GM03348 (cell line): Measurements from ENCODE around the gene COA6.

Experiments
- DNase-seq: peaks from one replicate; pipeline ENCODE4 v3.0.0; 2012; ENCODE audit warnings: low spot score

The COA6 gene

DNA sequence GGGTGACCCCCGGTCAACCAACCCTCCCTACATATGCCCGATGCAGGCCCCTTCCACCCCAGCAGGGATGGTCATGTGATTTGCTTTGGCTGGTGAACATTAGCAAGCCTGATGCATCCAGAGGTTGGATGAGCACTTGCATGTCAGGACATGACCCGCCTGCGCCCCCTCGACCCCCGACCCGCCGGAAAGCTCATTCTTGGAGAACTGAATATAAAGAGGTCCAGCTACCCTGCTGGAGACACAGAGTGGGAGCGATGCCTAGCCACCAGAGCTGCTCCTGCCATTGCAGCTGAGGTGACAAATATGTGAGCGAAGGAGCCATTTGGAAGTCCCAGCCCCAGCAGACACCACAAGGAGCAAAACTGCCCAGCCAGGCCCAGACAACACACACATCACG is 39.6 kb downstream of the COA6 start:
- DNase-seq = no peak

DNA sequence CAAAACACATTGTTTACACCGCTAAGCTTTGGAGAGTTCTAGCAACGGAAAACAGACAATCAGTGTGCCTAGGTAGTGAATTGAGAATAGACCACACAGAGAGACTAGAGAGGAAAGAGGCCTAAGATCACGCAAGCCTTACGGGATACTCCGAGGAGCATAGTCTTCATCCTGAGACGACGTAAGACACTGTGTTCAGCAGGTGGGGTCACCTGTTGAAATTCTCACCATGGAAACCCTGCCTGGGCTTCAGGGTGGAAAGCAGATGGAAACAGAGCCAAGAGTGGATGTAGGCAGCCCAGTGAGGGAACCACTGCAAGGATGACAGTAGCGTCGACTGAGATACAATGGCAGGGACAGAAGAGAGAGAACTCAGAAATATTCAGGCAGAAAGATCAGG is 40.2 kb downstream of the COA6 start:
- no peak for DNase-seq

DNA sequence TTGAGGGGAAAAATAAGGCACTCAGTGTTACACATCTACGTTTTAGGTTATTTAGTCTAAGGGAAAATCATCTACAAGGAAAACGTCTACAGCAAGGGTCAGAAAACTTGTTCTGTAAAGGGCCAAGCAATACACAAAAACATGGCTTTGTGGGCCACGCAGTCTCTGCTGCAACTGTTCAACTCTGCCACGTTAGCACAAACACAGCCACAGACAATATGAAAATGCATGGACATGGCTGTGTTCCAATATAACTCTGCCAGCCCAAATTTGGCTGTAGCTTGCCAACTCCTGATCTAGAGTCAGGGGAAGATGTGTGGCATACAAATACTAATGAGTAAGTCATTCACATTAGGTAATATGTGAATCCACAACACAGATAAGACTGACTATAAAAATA is 40.7 kb downstream of the COA6 start:
- DNase-seq = no peak

DNA sequence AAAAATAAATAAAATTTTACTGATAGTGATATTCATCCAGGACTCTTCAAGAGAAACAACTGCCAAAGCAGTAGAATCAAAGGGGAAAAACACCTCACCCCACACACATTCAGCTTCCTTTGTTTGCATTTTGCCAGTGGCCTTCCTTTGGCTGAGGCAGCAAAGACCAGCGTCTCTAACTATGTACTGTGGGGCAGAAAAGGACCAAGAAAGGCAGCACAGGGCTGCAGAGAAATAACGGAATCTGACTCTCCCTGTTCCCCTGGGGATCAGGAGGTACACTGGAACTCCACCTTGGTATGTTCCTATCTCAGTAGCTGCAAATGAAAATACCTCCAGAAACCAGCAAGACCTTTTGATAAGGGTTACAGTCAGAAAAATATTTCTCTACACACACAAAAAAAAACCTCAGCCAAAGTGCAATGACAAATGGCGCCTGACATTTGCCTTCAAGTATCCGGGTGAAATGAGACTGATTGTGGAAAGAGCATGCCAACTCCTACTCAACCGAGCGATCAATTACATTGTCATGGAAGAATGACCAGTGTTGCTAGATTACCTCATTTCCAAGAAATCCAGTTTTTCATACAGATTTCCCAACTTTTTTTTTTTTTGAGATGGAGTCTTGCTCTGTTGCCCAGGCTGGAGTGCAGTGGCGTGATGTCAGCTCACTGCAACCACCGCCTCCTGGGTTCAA is 54.8 kb downstream of the COA6 start:
- DNase-seq = no peak

DNA sequence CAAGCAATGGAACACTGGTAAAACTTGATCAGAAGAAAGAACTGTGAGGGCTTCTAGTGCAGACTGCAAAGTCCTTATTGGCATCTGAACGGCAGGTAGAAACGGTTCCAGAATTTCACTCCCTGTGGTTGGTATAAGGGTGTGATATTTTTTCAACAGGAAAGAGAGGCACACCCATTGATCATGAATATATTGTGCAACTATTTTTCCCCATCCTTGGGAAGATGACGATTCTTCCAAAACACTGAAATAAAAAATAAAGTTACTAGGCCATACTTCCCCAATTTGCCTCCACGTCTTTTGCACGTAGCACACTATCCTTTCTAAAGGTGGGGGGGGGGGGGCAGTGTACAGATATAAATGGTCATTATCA is 56.2 kb downstream of the COA6 start:
- DNase-seq = no peak

DNA sequence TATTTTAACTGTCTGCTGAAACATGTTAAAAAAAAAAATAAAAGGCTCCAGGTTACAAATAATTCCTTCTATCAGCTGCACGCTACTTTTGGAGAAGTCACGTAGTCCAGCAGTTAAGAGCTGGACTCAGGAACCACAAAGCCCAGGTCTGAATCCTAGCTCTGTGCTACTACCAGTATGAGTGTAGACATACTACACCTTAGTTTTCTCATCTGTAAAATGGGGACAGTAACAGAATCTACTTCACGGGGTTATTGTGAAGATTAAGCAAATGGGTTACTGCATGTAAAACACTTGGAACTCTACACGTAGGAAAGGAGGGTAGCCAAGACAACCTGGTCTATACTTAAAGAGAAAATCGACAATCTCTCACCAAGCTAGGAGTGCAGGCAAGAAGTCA is 57.4 kb downstream of the COA6 start:
- DNase-seq = no peak

DNA sequence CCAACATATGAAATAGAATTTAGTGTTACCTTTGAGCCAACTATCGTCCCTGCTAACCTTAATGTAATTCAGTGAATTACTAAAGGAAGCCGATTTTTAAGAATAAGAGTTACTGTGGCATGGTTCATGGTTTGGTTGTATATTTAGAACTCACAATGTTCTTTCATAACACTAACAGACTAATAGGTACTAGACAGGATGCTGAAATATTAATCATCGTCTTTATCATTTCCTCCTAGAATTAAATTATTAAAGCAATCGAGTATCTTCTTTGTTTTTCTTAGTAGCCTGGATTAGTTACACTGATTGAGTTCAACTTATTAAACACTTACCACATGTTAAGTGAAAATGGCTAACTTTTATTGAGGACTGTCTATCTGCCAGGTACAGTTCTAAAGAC is 58.0 kb downstream of the COA6 start:
- no peak for DNase-seq

DNA sequence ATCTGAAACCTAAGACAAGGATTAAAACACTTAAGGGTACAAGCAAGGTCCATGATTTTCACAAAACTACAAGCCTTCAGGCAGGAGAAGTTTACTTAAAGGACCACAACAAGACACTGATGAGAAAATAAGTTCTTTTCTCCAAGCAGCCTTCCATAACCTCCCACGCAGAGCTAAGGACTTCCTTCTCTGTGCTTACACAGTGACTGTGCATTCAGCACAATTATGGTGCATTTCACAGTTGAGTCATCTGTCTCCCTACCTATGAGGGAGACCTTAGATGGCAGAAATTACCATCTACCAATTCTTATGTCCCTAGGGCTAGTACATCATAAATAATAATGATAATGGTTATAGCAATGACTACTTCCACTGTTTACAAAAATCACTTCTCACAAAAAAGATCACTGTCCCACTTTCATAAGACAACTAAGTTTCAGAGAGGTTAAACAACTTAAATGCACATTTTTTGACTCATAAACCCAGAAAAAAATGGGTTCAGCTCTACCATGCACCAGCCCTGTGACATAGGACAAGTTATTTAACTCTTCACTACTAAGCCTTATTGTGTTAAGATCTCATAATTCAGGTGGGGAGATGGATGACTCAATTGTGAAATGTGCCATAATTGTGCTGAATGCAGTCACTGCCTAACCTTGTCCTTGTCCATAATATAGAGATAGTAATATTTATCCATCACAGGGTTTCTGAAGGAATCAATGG is 60.5 kb downstream of the COA6 start:
- DNase-seq = peak; percentile 39
